Right kidney (tissue), 1 donor: Measurements from ENCODE around the gene PLXDC2.
"Not testable (repeated sequence)": the region's sequence is repeated elsewhere in the genome, so short reads cannot be mapped to it uniquely, and the experiment has no call there.

Experiments
- DNase-seq: peaks from one replicate; pipeline ENCODE4 v3.0.0-alpha.2; 2016

The PLXDC2 gene

DNA sequence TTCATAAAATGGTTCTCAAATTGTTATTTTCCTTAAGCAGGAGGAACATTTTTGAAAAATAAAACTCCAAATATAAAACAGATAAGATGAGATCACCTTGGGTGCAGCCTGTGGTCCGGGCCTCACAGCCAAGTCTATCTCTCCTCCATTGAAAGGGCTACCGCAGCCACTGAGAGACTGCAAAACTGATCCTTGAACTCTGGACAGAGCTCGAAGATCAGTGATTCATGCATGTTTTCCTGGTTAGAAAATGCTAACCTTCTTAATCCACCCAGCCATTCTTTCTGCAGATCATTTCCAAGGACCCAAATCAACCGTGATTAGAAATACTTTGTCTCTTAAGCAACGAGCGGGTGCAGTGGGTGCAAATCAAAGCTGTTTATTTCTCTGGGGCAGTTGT, 378.8 kb downstream of the PLXDC2 start:
- no peak for DNase-seq

GRCh38 chr10:20200758-20201157, 384.5 kb downstream of the PLXDC2 start:
- no peak for DNase-seq

- DNase-seq: no peak
These were observed 386.1 kb downstream of the PLXDC2 start for GRCh38 chr10:20202337-20202736.

GRCh38 chr10:20207653-20208052, 391.4 kb downstream of the PLXDC2 start:
- DNase-seq: no peak

DNA sequence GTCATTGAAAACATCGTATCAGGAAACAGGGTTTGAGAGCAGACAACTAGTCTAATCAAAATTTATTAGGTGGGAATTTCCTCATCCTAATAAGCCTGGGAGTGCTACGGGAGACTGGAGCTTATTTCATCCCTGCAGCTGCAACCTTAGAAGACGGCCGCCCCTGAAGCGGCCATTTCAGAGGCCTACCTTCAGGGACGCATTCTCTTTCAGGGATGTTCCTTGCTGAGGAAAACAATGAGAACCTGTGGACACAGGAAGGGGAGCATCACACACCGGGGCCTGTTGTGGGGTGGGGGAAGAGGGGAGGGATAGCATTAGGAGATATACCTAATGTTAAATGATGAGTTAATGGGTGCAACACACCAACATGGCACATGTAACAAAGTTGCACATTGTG, 392.9 kb downstream of the PLXDC2 start:
- not testable (repeated sequence) for DNase-seq

DNA sequence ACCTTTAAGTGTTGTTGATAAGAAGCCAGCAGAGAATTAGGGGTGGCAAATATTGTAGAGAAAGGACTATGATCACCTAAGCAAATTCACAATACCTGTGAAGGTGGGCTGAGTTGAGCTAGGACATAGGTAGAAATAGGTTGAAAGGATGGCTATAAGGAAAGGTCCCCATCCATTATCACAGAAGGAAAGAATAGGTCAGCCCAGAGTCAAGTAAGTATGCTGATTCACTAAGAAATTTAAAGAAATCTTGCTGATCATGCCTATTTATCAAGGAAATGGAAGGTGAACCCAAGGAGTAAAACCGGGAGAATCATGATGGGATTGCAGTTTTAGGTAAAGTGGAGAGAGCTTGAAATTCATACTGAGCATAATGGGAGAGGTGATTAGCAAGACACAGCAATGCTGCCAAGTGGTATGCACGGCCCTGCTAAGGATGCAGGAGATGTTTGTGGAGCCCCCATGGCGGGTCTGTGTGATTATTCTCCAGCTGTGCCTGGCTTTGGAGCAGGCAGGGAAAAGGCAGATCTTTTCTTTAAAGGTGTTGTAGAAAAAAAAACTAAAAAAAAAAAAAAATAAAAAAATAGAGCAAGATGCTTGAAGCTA, 399.4 kb downstream of the PLXDC2 start:
- no peak for DNase-seq

GRCh38 chr10:20221356-20221755, 405.1 kb downstream of the PLXDC2 start:
- no peak for DNase-seq

DNA sequence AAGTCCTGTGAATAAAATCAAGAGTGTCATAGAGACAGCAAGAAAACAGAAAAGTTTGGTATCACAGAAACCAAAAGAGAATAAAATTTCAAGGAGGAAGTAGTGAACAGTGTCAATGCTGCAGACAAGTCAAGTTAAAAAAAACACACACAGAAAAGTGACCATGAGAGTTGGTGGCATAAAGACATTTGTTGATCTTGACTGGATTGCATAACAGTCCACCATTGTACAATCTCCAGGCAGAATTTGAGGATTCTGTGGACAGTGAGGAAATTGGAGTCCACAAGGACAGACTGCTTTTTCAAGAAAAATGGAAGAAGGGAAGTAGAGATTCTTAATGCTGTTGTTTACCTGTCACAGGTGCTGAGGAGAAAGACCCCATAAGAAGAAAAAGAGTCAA, 412.5 kb downstream of the PLXDC2 start:
- no peak for DNase-seq

DNA sequence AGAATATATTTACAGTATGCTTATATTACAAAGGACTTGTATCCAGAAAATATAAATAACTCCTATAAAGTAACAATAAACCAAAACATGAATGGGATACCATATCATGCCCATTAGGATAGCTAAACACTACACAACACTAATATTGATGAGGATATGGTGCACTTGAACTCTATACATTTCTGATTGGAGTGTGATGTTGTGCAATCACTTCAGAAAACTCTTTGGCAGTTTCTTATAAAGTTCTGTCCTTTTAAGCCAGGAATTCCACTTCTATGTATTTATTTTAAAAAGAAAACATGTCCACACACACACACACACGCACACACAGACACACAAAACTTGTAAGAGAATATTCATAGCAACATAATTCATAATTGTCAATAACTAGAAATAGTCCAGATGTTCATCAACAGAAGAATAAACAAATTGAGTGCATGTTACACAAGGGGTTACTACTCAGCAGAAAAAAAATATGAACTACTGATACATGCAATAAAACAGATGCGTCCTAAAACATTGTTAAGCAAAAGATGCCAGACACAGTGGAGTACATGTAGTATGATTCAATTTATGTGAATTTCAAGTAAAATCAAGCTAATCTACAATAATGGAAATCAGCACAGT, 416.0 kb downstream of the PLXDC2 start:
- no peak for DNase-seq

DNA sequence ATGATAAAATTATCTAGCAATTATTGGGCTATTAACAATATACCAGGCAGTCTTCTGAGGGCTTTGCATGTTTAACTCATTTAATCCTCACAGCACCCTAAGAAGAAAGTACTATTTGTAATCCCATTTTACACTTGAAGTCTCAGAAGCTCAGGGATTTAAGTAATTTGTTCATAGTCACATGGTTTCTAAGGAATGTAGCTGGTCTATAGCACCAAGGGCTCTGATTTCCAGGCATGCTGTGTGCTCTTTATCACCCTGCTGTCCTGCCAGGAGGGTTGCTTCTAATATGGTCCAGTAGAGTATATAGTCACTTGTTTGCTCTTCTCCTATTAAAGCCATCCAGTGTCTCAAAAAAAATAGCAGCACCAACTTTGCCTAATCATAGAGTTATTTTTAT, 417.2 kb downstream of the PLXDC2 start:
- DNase-seq: no peak

- DNase-seq: no peak
These were observed 418.3 kb downstream of the PLXDC2 start for GRCh38 chr10:20234579-20234978.

- DNase-seq: no peak
These were observed 420.9 kb downstream of the PLXDC2 start for GRCh38 chr10:20237091-20237570.

- DNase-seq: no peak
These were observed 421.4 kb downstream of the PLXDC2 start for GRCh38 chr10:20237586-20237985.

GRCh38 chr10:20240643-20241042, 424.4 kb downstream of the PLXDC2 start:
- no peak for DNase-seq

DNA sequence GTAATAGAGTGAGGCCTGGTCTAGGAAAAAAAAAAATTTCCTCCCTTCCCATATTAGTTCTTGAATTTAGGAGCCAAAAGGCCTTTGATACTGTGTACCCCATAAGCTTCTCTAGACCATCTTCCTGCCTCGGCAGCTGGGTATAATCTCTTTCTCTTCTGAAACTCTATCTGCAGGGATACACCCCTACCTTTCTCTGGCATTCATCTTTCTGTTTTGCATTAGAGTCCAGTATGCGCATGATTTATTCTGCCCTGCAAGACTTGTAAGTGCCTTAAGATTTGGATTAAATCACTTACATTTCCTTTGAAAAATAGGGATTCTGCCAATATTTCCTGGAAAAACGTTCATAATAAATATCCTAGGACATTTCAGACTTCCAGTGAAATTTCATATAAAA, 431.2 kb downstream of the PLXDC2 start:
- DNase-seq: no peak

- no peak for DNase-seq
These were observed 431.9 kb downstream of the PLXDC2 start for GRCh38 chr10:20247891-20248708.

DNA sequence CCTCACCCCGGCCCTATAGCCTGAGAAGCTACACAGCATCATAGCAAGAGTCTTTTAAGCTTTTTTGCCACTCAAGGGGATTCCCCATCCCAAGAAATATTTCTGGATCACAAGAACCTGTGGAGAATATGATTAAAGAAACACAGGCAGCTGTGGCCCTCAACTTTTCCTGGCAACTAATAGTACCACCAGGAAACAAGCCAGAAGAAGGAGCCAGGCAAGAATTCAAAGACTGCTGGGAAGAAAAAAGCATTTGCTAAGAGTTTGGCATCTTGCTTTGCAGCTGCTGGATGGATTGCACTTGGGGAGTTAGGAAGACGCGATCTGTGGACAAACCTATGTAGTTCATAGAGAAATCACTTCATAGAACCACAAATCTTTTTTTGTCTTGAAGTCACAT, 437.8 kb downstream of the PLXDC2 start:
- no peak for DNase-seq

GRCh38 chr10:20254497-20254896, 438.3 kb downstream of the PLXDC2 start:
- DNase-seq: no peak

DNA sequence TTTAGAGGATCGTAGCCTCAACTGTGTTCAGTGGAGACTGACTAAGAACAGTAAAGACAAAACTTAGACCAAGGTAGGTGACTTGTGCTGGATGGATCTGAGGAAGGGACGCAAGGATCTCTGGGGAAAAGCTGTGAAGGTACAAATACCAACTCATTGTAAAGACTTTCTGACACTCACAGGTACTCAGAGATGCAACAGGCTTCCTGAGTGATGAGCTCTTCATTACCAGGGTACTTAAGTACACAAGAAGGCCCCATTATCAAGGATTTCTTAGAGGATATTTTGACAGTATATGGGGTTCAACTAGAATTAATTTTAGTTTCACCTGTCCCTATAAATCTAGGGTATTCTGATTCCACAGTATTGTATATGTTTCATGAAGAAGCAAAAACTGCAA, 440.7 kb downstream of the PLXDC2 start:
- no peak for DNase-seq

DNA sequence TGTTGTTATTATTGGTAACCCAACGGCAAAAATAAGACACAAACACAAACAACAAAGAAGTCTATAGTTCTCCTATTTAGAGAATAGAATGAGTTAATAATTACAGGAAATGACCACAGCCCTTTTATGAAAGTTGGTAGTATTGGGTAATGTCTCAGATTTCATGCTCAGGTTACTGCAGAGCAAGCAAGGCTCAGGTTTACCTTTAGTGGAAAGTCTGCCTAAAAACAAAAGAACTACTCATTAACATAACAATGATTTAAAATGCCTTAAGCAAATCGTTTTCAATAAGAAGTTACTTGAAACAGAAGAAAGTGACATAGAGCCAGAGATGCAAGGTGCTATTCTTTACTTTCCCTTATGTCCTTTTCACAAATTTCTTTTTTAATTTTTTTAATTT, 441.2 kb downstream of the PLXDC2 start:
- DNase-seq: no peak

DNA sequence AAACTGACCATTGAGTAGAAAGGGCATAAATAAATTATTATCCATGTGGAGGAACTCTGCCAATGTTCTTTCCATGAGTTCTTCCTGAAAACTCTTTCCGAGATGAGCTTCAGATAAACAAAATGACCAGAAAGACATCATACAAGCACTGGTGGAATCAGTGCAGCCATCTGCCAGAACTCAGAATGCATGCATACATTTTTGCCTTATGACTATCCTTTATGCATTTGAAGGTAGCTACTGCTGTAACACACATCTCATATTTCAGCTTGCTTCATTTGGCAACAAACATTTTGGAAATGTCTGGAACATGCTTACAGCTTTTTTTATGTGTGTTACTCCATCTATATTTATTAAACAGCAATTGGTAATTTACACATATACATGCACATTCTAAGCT, 448.9 kb downstream of the PLXDC2 start:
- no peak for DNase-seq

DNA sequence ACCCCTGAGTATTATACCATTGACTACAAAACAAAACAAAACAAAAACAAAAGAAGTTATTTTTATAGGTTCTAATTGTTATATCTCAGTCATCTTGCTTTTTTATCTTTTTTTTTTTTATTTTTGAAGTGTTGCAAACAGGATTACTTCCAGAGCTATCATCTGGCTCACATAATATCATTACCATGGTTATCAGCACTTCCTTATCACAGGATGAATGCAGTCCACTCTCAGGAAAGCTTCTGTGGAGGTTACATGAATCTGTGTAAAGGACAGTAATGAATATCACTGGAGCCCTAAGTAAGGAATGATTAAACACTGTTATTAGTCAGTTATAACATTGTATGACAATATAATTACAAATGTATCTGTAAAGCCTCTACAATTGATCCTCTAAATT, 451.5 kb downstream of the PLXDC2 start:
- DNase-seq: no peak

DNA sequence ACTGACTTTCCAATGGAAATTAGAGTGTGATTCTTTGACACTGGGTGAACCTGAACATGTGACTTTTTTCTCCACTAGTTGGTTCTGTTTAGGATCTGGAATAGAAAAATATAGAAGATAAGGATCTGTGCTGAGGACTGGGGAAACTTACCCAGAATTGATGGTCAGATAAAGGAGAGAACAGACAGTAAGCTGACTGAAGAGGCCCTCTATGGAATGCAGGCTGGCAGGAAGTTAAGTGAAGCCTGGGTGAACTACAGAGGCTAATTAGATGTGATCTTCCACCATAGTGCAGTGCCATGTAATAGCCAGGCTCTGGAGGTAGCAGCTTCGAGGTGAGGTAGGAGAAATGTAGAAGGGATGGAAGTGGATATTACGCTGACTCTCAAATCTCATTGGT, 455.3 kb downstream of the PLXDC2 start:
- DNase-seq: no peak

- DNase-seq: no peak
These were observed 456.4 kb downstream of the PLXDC2 start for GRCh38 chr10:20272608-20273007.
